SK-N-SH (cell line): ENCODE measurements around the gene C6orf89. TPM values are rescaled to one million over a fixed set of nuclear protein-coding genes. Genes with fewer than 3 reads are reported as not detected.

Experiments used
- CTCF ChIA-PET: fragments of 300-600, 350-600 bp; formaldehyde crosslinking; extraction: SDS; loops from one replicate; lab custom pipeline; 2021; lab: Yijun Ruan, JAX
- POLR2A ChIA-PET: fragments of 350-600 bp; sonication (Branson Sonifier 250); formaldehyde crosslinking; extraction: SDS; loops from one replicate; lab custom pipeline; 2020; ENCODE audit warnings: antibody characterized with exemption, inconsistent platforms; lab: Yijun Ruan, JAX
- DNase-seq: peaks from one replicate; pipeline ENCODE4 v3.0.0; 2012
- H2AFZ ChIP-seq: fragments of 200-600 bp; sonication (generic); 2 replicates; pipeline ENCODE4 v1.8.1; 2016; ENCODE audit warnings: antibody characterized with exemption, mild to moderate bottlenecking, low read depth
- H3F3A ChIP-seq: fragments of 200-600 bp; sonication (generic); replicated peaks from 2 replicates; pipeline ENCODE3; 2016; ENCODE audit warnings: antibody characterized with exemption, mild to moderate bottlenecking; ENCODE audit not compliant: insufficient read depth
- H3K27ac ChIP-seq, 2 experiments: fragments of 200-500 bp in 1 of 2; fragments of 200-600 bp in 1 of 2; sonication (Bioruptor generic) in 1 of 2; sonication (generic), shearing (Covaris generic) in 1 of 2; 2 replicates each; pipeline versions ENCODE4 v1.5.1 to v1.6.1; 2014 to 2016; ENCODE audit warnings: low read depth in 2 of 2, inconsistent platforms in 1 of 2, low read length in 1 of 2, mild to moderate bottlenecking in 1 of 2, mixed read lengths in 1 of 2
- H3K27me3 ChIP-seq: fragments of 200-600 bp; sonication (generic), shearing (Covaris generic); 2 replicates; pipeline ENCODE4 v1.6.1; 2016; ENCODE audit warnings: mixed run types; ENCODE audit not compliant: insufficient read depth
- H3K36me3 ChIP-seq, 2 experiments: fragments of 200-500 bp in 1 of 2; fragments of 200-600 bp in 1 of 2; sonication (Bioruptor generic) in 1 of 2; sonication (generic) in 1 of 2; replicated peaks in 1 of 2; 2 replicates each; pipeline versions ENCODE3 to v1.5.1; 2014 to 2016; ENCODE audit warnings: low read length in 1 of 2, mild to moderate bottlenecking in 1 of 2; ENCODE audit not compliant: insufficient read depth in 2 of 2, control insufficient read depth in 1 of 2
- H3K4me1 ChIP-seq, 2 experiments: fragments of 200-500 bp in 1 of 2; fragments of 200-600 bp in 1 of 2; sonication (Bioruptor generic) in 1 of 2; sonication (generic), shearing (Covaris generic) in 1 of 2; 2 replicates each; pipeline versions ENCODE4 v1.5.1 to v1.6.1; 2014 to 2016; ENCODE audit warnings: low read depth in 1 of 2, low read length in 1 of 2, mixed run types in 1 of 2; ENCODE audit not compliant: insufficient read depth in 2 of 2, control insufficient read depth in 1 of 2
- H3K4me2 ChIP-seq: fragments of 200-600 bp; sonication (generic), shearing (Covaris generic); 2 replicates; pipeline ENCODE4 v1.6.1; 2017; ENCODE audit warnings: mixed run types
- H3K4me3 ChIP-seq, 2 experiments: fragments of 200-500 bp in 1 of 2; fragments of 200-600 bp in 1 of 2; sonication (Bioruptor generic) in 1 of 2; sonication (generic), shearing (Covaris generic) in 1 of 2; 2 replicates each; pipeline versions ENCODE4 v1.5.1 to v1.8.1; 2014 to 2016; ENCODE audit warnings: low read depth in 2 of 2, inconsistent platforms in 1 of 2, low read length in 1 of 2, mild to moderate bottlenecking in 1 of 2, mixed read lengths in 1 of 2, moderate library complexity in 1 of 2
- H3K79me2 ChIP-seq: fragments of 200-600 bp; sonication (generic); 2 replicates; pipeline ENCODE4 v1.8.1; 2017; ENCODE audit warnings: mild to moderate bottlenecking; ENCODE audit not compliant: insufficient read depth
- H3K9ac ChIP-seq: fragments of 200-600 bp; sonication (generic); 2 replicates; pipeline ENCODE4 v1.6.1; 2017; ENCODE audit warnings: mixed run types
- H3K9me2 ChIP-seq: fragments of 200-600 bp; sonication (generic); 2 replicates; pipeline ENCODE4 v1.6.1; 2017; ENCODE audit warnings: mixed run types
- H3K9me3 ChIP-seq: fragments of 200-600 bp; sonication (generic); 2 replicates; pipeline ENCODE4 v1.6.1; 2017; ENCODE audit warnings: mixed run types, mild to moderate bottlenecking, moderate library complexity
- H4K20me1 ChIP-seq: fragments of 200-600 bp; sonication (generic); 2 replicates; pipeline ENCODE4 v1.6.1; 2017; ENCODE audit warnings: mild to moderate bottlenecking, mixed run types; ENCODE audit not compliant: insufficient read depth
- CHD2 ChIP-seq: fragments of 150-350 bp; IDR thresholded peaks from 2 replicates; pipeline ENCODE4 v1.6.1; 2018; ENCODE audit warnings: low read length; ENCODE audit not compliant: partially characterized antibody
- EZH2phosphoT487 ChIP-seq: fragments of 200-600 bp; sonication (generic); IDR thresholded peaks from 2 replicates; pipeline ENCODE4 v1.6.1; 2017; ENCODE audit warnings: low read depth, mixed run types, mild to moderate bottlenecking, antibody characterized with exemption, moderate library complexity, borderline replicate concordance
- GATA2 ChIP-seq: sonication (generic); formaldehyde crosslinking; IDR thresholded peaks from 2 replicates; pipeline ENCODE4 v1.5.0; 2020; ENCODE audit warnings: mild to moderate bottlenecking, missing genetic modification reagents
- MXI1 ChIP-seq: IDR thresholded peaks from 2 replicates; pipeline ENCODE4 v1.6.1; 2012; ENCODE audit warnings: mild to moderate bottlenecking, low read depth, low read length, improper control_type of control experiment
- NFIC ChIP-seq: IDR thresholded peaks from 2 replicates; pipeline ENCODE4 v1.4.0; 2012; ENCODE audit warnings: borderline replicate concordance
- NRF1 ChIP-seq: IDR thresholded peaks from 2 replicates; pipeline ENCODE4 v1.6.1; 2012; ENCODE audit warnings: low read depth, mild to moderate bottlenecking, low read length
- PBX3 ChIP-seq: IDR thresholded peaks from 2 replicates; pipeline ENCODE4; 2012
- POLR2AphosphoS5 ChIP-seq: IDR thresholded peaks from 2 replicates; pipeline ENCODE4 v1.6.1; 2012; ENCODE audit warnings: low read depth, low read length
- SMC3 ChIP-seq: IDR thresholded peaks from 2 replicates; pipeline ENCODE4 v1.6.1; 2012; ENCODE audit warnings: low read depth, low read length, improper control_type of control experiment
- TEAD4 ChIP-seq: IDR thresholded peaks from 2 replicates; pipeline ENCODE4 v1.4.0; 2012; ENCODE audit warnings: mild to moderate bottlenecking, borderline replicate concordance; ENCODE audit not compliant: insufficient read depth
- YY1 ChIP-seq: IDR thresholded peaks from 2 replicates; pipeline ENCODE4 v1.4.0; 2012; ENCODE audit warnings: low read depth, mild to moderate bottlenecking
- WGBS: methylation state at CpG from one replicate; pipeline ENCODE4 v1.1.6; 2017; ENCODE audit warnings: low lambda C conversion rate; 5-methylcytosine and 5-hydroxymethylcytosine counted together
- polyA plus RNA-seq, 3 experiments: library from polyadenylated mRNA; depleted of rRNA; stranded (reverse); fragments of >200 nt; gene quantifications; 2 replicates each; pipeline ENCODE4 v1.2.3, GENCODE V29; 2012
- TF ChIP-seq, protein P1 (sequence below): IDR thresholded peaks from 2 replicates; pipeline ENCODE4 v1.4.0; 2012; ENCODE audit warnings: low read depth, borderline replicate concordance
- TF ChIP-seq, protein P2 (sequence below): fragments of 200-600 bp; sonication (generic); IDR thresholded peaks from 2 replicates; pipeline ENCODE4 v1.6.1; 2017; ENCODE audit warnings: antibody characterized with exemption, mild to moderate bottlenecking, moderate library complexity
- TF ChIP-seq, protein P3 (sequence below): fragments of 150-350 bp; IDR thresholded peaks from 2 replicates; pipeline ENCODE4 v1.6.1; 2017; ENCODE audit warnings: antibody characterized with exemption, low read length, low read depth, borderline replicate concordance
- TF ChIP-seq, protein P4 (sequence below): IDR thresholded peaks from 2 replicates; pipeline ENCODE4 v1.6.1; 2012; ENCODE audit warnings: mild to moderate bottlenecking, low read depth, low read length, moderate library complexity

The C6orf89 gene
- polyA plus RNA-seq, 1 of the 3 experiments (the other 2 are of a cell fraction), result 20.4 TPM

DNA sequence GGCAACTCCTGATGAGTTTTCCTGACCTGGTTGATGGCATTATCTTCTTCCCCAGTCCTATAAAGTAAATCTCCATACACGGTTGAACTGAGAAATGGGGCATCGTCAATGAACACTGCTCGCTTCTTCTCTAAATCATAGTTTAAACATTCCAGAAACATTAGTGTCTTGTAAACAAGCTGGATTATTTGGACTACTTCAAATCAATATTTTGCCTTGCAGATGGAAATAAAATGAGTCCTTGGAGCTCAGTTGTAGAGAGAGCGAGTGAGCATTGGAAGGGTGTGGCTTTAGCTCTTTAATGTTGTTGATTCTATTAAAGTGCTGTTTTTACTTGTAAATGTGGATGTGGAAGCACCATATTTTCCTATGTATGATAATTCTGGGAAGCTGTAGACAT, 18.4 kb downstream of the C6orf89 start:
- H3K4me3 ChIP-seq, result no peak overlapping the region

More for the DNA sequence above, 18.4 kb downstream of the C6orf89 start:
- no peak for TF ChIP-seq NRF1
- no peak for TF ChIP-seq POLR2AphosphoS5
- no peak for TF ChIP-seq YY1
- TF ChIP-seq GATA2 (CRISPR knock-in tag), result no peak
- TF ChIP-seq, protein P1, sequence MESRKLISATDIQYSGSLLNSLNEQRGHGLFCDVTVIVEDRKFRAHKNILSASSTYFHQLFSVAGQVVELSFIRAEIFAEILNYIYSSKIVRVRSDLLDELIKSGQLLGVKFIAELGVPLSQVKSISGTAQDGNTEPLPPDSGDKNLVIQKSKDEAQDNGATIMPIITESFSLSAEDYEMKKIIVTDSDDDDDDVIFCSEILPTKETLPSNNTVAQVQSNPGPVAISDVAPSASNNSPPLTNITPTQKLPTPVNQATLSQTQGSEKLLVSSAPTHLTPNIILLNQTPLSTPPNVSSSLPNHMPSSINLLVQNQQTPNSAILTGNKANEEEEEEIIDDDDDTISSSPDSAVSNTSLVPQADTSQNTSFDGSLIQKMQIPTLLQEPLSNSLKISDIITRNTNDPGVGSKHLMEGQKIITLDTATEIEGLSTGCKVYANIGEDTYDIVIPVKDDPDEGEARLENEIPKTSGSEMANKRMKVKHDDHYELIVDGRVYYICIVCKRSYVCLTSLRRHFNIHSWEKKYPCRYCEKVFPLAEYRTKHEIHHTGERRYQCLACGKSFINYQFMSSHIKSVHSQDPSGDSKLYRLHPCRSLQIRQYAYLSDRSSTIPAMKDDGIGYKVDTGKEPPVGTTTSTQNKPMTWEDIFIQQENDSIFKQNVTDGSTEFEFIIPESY, result no peak
- TF ChIP-seq TEAD4, result no peak
- TF ChIP-seq, protein P2, sequence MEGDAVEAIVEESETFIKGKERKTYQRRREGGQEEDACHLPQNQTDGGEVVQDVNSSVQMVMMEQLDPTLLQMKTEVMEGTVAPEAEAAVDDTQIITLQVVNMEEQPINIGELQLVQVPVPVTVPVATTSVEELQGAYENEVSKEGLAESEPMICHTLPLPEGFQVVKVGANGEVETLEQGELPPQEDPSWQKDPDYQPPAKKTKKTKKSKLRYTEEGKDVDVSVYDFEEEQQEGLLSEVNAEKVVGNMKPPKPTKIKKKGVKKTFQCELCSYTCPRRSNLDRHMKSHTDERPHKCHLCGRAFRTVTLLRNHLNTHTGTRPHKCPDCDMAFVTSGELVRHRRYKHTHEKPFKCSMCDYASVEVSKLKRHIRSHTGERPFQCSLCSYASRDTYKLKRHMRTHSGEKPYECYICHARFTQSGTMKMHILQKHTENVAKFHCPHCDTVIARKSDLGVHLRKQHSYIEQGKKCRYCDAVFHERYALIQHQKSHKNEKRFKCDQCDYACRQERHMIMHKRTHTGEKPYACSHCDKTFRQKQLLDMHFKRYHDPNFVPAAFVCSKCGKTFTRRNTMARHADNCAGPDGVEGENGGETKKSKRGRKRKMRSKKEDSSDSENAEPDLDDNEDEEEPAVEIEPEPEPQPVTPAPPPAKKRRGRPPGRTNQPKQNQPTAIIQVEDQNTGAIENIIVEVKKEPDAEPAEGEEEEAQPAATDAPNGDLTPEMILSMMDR, result no peak
- no peak for TF ChIP-seq MXI1
- TF ChIP-seq, protein P3, sequence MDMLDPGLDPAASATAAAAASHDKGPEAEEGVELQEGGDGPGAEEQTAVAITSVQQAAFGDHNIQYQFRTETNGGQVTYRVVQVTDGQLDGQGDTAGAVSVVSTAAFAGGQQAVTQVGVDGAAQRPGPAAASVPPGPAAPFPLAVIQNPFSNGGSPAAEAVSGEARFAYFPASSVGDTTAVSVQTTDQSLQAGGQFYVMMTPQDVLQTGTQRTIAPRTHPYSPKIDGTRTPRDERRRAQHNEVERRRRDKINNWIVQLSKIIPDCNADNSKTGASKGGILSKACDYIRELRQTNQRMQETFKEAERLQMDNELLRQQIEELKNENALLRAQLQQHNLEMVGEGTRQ, result no peak
- no peak for TF ChIP-seq PBX3
- TF ChIP-seq CHD2, result no peak
- no peak for TF ChIP-seq NFIC
- TF ChIP-seq EZH2phosphoT487, result no peak
- TF ChIP-seq, protein P4, sequence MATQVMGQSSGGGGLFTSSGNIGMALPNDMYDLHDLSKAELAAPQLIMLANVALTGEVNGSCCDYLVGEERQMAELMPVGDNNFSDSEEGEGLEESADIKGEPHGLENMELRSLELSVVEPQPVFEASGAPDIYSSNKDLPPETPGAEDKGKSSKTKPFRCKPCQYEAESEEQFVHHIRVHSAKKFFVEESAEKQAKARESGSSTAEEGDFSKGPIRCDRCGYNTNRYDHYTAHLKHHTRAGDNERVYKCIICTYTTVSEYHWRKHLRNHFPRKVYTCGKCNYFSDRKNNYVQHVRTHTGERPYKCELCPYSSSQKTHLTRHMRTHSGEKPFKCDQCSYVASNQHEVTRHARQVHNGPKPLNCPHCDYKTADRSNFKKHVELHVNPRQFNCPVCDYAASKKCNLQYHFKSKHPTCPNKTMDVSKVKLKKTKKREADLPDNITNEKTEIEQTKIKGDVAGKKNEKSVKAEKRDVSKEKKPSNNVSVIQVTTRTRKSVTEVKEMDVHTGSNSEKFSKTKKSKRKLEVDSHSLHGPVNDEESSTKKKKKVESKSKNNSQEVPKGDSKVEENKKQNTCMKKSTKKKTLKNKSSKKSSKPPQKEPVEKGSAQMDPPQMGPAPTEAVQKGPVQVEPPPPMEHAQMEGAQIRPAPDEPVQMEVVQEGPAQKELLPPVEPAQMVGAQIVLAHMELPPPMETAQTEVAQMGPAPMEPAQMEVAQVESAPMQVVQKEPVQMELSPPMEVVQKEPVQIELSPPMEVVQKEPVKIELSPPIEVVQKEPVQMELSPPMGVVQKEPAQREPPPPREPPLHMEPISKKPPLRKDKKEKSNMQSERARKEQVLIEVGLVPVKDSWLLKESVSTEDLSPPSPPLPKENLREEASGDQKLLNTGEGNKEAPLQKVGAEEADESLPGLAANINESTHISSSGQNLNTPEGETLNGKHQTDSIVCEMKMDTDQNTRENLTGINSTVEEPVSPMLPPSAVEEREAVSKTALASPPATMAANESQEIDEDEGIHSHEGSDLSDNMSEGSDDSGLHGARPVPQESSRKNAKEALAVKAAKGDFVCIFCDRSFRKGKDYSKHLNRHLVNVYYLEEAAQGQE, result no peak
- no peak for TF ChIP-seq SMC3
- H2AFZ ChIP-seq, result no peak overlapping the region
- DNase-seq, result no peak
- ChIA-PET CTCF (interaction anchor here (1.8 to 3.6 kb wide), 3 partner anchors 18 to 138 kb away, joined by 6 to 13 read pairs (median 12); partner anchors contain the start of gene C6orf89), POLR2A (no interaction called here)
- H3K9ac ChIP-seq, result no peak overlapping the region
- no peak overlapping the region for H3K4me2 ChIP-seq
- no peaks in the 10 kb centered on the region for H3F3A ChIP-seq
- peaks cover 55 to 62% of the 10 kb centered on the region in 2 experiments for H3K36me3 ChIP-seq
- H3K9me3 ChIP-seq, result no peaks in the 10 kb centered on the region
- WGBS, result 94% methylated on average over 4 of the region's 4 CpGs
- no peaks in the 10 kb centered on the region; a peak in 1 of 4 replicates for H3K4me1 ChIP-seq
- H3K27me3 ChIP-seq, result no peaks in the 10 kb centered on the region
- no peak overlapping the region for H3K27ac ChIP-seq
- H3K9me2 ChIP-seq, result no peaks in the 10 kb centered on the region
- H3K79me2 ChIP-seq, result peaks cover 4% of the 10 kb centered on the region; the same call in 1 of the 2 replicates
- H4K20me1 ChIP-seq, result no peaks in the 10 kb centered on the region
